Large intestine (tissue), 3 donors: ENCODE data around the gene PTPN11. TPM values are rescaled to one million over a fixed set of nuclear protein-coding genes. Genes with fewer than 3 reads are reported as not detected.
A peak's percentile ranks its signal among the peaks of the same experiment; 100 is the strongest.
"Not testable (repeated sequence)": the region's sequence is repeated elsewhere in the genome, so short reads cannot be mapped to it uniquely, and the experiment has no call there.

Experiments
- DNase-seq, 2 donors: peaks; one replicate each; pipeline versions ENCODE4 v3.0.0 to v3.0.0-alpha.2; 2013
- H3K27ac ChIP-seq: one replicate; pipeline ENCODE4 v1.5.1; 2013; ENCODE audit warnings: low read length
- H3K27me3 ChIP-seq: 2 replicates; pipeline ENCODE4 v1.6.1; 2013; ENCODE audit warnings: low read length; ENCODE audit not compliant: control insufficient read depth, insufficient read depth
- H3K36me3 ChIP-seq: 2 replicates; pipeline ENCODE4 v1.6.1; 2013; ENCODE audit warnings: low read length; ENCODE audit not compliant: control insufficient read depth, insufficient read depth
- H3K4me1 ChIP-seq: one replicate; pipeline ENCODE4 v1.6.1; 2013; ENCODE audit warnings: low read length; ENCODE audit not compliant: control insufficient read depth, insufficient read depth
- H3K4me3 ChIP-seq: one replicate; pipeline ENCODE4 v1.5.1; 2013; ENCODE audit warnings: low read length
- H3K9me3 ChIP-seq: one replicate; pipeline ENCODE4 v1.6.1; 2013; ENCODE audit warnings: mild to moderate bottlenecking, low read depth, low read length, moderate library complexity; ENCODE audit not compliant: control insufficient read depth
- WGBS: methylation state at CpG from one replicate; pipeline ENCODE4 v1.1.5; 2013; ENCODE audit warnings: low lambda C conversion rate; ENCODE audit not compliant: insufficient coverage; 5-methylcytosine and 5-hydroxymethylcytosine counted together
- polyA plus RNA-seq: library from polyadenylated mRNA; unstranded; fragments of 120-200 nt; gene quantifications from one replicate; pipeline ENCODE4 v1.2.1, GENCODE V29; 2013

Gene PTPN11
- polyA plus RNA-seq, 1 donor: 58.1 TPM

DNA sequence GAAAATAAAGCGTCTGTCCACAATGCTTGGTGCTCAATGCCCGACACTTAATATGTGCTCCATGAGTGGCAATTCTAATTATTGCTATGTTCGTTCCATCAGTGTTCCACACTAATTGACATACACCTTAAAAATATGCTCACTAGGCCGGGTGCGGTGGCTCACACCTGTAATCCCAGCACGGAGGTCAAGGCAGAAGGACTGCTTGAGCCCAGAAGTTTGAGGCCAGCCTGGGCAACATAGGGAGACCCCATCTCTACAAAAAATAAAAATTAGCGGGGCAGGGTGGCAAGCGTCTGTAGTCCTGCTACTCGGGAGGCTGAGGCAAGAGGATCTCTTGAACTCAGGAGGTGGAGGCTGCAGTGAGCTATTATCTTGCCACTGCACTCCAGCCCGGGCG, 35.9 kb upstream of the PTPN11 start:
- no CpG with 5 or more reads among the region's 11 CpGs for WGBS
- no peak for DNase-seq
- no peak overlapping the region for H3K27ac ChIP-seq

DNA sequence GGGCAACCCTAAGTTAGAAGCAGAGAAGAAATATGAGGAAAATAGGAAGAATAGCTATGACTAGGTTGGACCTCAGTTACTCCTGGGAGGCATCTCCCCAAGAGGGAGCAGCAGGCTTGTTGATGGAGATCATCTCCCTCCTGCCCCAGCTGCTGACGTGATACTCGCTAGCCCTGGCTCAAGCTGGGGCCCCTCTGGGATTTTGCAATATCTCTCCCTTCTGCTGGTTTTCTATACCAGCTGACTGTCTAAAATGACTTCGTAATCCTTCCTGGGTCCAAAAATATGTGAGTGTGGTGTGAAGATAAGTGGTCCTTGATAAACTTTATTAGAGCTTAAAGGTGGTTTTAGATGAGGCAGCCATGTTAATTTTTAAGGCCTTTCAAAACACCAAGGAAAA, 32.0 kb upstream of the PTPN11 start:
- DNase-seq: no peak
- no peak overlapping the region for H3K27ac ChIP-seq
- H3K4me3 ChIP-seq: no peak overlapping the region
- H3K9me3 ChIP-seq: no peaks in the 10 kb centered on the region
- no peaks in the 10 kb centered on the region for H3K36me3 ChIP-seq
- no peaks in the 10 kb centered on the region for H3K4me1 ChIP-seq
- no CpG with 5 or more reads among the region's 3 CpGs for WGBS
- H3K27me3 ChIP-seq: peaks cover 5% of the 10 kb centered on the region

More for the DNA sequence above, 35.9 kb upstream of the PTPN11 start:
- H3K4me3 ChIP-seq: peak overlapping the region; percentile 79
- no peaks in the 10 kb centered on the region for H3K27me3 ChIP-seq
- no peaks in the 10 kb centered on the region for H3K36me3 ChIP-seq
- H3K9me3 ChIP-seq: no peaks in the 10 kb centered on the region
- H3K4me1 ChIP-seq: no peaks in the 10 kb centered on the region

DNA sequence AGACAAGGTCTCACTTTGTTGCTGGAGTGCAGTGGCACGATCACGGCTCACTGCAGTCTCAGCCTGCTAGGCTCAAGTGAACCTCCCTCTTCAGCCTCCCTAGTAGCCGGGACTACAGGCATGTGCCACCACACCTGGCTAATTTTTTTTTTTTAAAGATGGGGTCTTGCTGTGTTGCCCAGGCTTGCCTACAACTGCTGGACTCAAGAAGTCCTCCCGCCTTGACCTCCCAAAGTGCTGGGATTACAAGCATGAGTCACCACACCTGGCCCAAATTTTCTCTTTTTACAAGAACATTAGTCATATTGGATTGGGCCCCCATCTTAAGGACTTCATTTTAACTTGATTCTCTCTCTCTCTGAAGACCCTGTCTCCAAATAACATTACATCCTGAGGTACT, 29.5 kb upstream of the PTPN11 start:
- no peak for DNase-seq
- no CpG with 5 or more reads among the region's 4 CpGs for WGBS
- H3K4me1 ChIP-seq: no peaks in the 10 kb centered on the region
- H3K27me3 ChIP-seq: peaks cover 5% of the 10 kb centered on the region
- no peaks in the 10 kb centered on the region for H3K9me3 ChIP-seq
- no peaks in the 10 kb centered on the region for H3K36me3 ChIP-seq
- no peak overlapping the region for H3K4me3 ChIP-seq
- H3K27ac ChIP-seq: no peak overlapping the region

DNA sequence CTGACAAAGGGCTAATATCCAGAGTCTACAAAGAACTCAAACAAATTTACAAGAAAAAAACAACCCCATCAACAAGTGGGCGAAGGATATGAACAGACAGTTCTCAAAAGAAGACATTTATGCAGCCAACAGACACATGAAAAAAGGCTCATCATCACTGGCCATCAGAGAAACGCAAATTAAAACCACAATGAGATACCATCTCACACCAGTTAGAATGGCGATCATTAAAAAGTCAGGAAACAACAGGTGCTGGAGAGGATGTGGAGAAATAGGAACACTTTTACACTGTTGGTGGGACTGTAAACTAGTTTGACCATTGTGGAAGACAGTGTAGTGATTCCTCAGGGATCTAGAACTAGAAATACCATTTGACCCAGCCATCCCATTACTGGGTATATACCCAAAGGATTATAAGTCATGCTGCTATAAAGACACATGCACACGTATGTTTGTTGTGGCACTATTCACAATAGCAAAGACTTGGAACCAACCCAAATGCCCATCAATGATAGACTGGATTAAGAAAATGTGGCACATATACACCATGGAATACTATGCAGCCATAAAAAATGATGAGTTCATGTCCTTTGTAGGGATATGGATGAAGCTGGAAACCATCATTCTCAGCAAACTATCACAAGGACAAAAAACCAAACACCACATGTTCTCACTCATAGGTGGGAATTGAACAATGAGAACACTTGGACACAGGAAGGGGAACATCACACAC, 28.7 kb upstream of the PTPN11 start:
- H3K4me1 ChIP-seq, H3K9me3 ChIP-seq, H3K27me3 ChIP-seq, H3K27ac ChIP-seq, H3K36me3 ChIP-seq, DNase-seq, H3K4me3 ChIP-seq: not testable (repeated sequence)
- no CpG with 5 or more reads among the region's 4 CpGs for WGBS

DNA sequence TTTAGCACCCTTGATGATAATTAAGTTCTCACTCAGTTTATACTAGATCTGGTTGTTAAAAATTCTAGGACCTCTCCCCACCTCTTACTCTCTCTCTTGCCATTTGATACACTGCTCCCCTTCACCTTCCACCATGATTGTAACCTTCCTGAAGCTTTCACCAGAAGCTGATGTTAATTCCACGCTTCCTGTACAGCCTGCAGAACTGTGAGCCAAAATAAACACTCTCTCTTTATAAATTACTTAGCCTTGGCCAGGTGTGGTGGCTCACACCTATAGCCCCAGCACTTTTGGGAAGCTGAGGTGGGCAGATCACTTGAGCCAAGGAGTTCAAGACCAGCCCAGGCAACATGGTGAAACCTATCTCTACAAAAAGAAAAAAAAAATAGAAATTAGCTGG, 25.4 kb upstream of the PTPN11 start:
- Histone ChIP-seq H3K27ac (no peak overlapping the region), H3K4me1 (no peaks in the 10 kb centered on the region), H3K9me3 (no peaks in the 10 kb centered on the region), H3K36me3 (no peaks in the 10 kb centered on the region), H3K27me3 (peaks cover 2% of the 10 kb centered on the region), H3K4me3 (no peak overlapping the region)
- no CpG with 5 or more reads among the region's 1 CpG for WGBS
- DNase-seq: no peak

DNA sequence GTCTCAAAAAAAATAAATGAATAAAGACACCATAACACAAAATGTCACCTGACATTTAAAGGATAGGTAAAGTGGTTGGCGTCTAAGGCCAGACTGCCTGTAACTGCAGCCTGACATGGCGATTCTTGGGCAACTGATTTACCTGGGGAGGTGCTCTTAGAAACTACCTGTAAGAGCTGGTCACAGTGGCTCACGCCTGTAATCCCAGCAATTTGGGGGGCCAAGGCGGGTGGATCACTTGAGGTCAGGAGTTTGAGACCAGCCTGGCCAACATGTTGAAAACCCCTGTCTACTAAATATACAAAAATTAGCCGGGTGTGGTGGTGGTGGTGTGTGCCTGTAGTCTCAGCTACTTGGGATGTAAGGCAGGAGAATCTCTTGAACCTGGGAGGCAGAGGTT, 17.7 kb upstream of the PTPN11 start:
- H3K9me3 ChIP-seq: no peaks in the 10 kb centered on the region
- DNase-seq: no peak
- no peak overlapping the region for H3K4me3 ChIP-seq
- H3K27me3 ChIP-seq: no peaks in the 10 kb centered on the region
- H3K4me1 ChIP-seq: no peaks in the 10 kb centered on the region
- H3K36me3 ChIP-seq: peaks cover 20% of the 10 kb centered on the region
- WGBS: no CpG with 5 or more reads among the region's 5 CpGs
- no peak overlapping the region for H3K27ac ChIP-seq

DNA sequence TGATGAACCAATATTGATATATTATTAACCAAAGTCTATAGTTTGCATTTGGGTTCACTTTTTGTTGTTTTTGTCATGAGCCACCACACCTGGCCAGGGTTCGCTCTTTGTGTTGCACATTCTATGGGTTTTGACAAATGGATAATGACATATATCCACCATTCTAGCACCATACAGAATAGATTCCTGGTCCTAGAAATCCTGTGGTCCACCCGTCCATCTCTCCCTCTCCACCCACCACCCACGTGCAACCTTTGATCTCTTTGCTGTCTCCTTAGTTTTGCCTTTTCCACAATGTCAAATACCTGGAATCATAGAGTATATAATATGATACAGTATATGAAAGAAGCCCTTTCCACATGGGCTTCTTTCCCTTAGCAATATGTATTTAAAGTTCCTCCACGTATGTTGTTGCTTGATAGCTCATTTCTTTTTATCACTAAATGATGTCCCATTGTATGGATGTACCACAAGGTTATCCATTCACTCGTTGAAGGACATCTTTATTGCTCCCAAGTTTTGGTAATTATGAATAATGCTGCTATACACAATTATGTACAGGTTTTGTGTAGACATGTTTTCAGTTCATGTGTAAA, 16.7 kb upstream of the PTPN11 start:
- DNase-seq: no peak

DNA sequence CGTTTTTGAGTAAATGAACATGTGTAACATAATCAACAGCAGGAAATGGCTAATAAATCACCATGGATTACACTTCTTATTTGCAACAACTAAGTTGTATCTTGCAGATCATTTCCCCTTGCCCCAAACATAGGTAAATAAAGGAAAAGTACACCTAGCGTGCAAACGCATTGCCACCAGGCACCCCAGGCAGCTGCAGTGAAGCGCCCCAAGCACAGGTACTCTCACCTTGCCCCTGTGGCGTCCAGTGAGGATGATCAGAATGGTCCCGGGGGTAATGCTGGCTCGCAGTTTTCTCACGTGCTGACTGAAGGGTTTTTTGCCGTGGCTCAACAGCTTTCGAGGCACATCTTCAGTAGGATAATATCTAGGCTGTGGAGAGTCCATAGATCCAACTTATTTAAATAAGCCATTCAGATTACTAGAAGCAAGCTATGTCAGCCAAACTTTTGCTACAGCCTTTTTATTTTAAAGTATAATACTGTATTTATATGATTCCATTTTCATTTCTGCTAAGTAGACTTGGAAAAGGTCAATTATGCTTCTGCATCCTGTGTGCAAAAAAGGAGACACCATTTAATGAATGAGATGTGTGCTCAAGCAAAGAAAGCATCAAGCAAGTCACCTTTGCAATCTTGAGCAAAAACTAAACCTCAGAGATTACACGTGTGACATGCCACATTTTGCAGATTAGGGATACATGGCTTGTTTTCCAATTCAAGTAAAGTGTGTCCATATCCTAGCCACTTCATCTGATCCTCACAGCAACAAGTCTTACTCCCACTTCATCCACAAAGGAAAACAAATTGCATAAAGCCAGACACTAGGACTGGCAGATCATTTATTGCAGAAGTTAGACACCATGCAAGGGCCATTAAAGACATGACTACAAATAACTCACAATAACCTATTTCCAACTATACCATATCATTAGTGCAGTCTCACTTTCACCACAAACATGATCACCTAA, 11.9 kb upstream of the PTPN11 start:
- no peak for DNase-seq
- H3K4me1 ChIP-seq: peaks cover 3% of the 10 kb centered on the region
- 80% methylated on average over 2 of the region's 11 CpGs for WGBS
- no peak overlapping the region for H3K4me3 ChIP-seq
- H3K9me3 ChIP-seq: no peaks in the 10 kb centered on the region
- H3K27me3 ChIP-seq: no peaks in the 10 kb centered on the region
- H3K27ac ChIP-seq: no peak overlapping the region
- peaks cover 42% of the 10 kb centered on the region for H3K36me3 ChIP-seq

More for the DNA sequence above, 16.7 kb upstream of the PTPN11 start:
- 50% methylated on average over 1 of the region's 5 CpGs for WGBS
- Histone ChIP-seq H3K9me3 (no peaks in the 10 kb centered on the region), H3K4me1 (no peaks in the 10 kb centered on the region), H3K36me3 (peaks cover 29% of the 10 kb centered on the region), H3K27me3 (no peaks in the 10 kb centered on the region), H3K4me3 (no peak overlapping the region), H3K27ac (no peak overlapping the region)

DNA sequence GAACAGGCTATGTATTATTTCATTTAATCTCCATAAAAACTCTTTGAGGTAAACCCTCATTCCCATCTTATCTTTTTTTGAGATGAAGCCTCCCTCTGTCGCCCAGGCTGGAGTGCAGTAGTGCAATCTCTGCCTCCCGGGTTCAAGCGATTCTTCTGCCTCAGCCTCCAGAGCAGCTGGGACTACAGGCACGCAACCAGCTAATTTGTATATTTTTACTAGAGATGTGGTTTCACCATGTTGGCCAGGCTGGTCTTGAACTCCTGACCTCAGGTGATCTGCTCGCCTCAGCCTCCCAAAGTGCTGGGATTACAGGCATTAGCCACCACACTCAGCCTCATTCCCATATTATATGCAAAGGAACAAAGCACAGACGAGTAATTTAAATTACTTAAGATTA, 11.1 kb upstream of the PTPN11 start:
- not testable (repeated sequence) for H3K27ac ChIP-seq, H3K27me3 ChIP-seq, H3K9me3 ChIP-seq, DNase-seq, H3K4me1 ChIP-seq
- 100% methylated on average over 1 of the region's 6 CpGs for WGBS
- Histone ChIP-seq H3K4me3 (peak overlapping the region; percentile 99), H3K36me3 (peaks cover 42% of the 10 kb centered on the region)

DNA sequence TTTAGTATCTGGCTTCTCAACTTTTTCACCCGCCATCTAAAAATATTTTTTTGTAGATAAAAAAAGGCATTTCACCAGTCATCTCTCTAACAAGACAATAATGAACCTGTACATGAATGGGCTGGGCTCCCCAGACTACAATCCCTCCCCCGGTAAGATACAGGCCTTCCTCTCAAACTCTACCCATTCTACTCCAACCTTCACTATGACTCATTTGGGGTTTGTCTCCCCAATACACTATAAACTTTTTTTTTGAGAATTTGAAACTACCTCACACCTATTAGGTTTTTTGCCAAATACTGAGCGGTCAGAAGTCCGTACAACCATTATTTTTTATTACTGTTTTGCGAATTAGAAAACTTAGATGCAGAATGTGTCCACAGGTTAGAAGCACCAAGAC, 10.1 kb upstream of the PTPN11 start:
- no peak for DNase-seq
- peak overlapping the region; percentile 99 for H3K4me3 ChIP-seq

More for the DNA sequence above, 10.1 kb upstream of the PTPN11 start:
- H3K27me3 ChIP-seq: no peaks in the 10 kb centered on the region
- no peaks in the 10 kb centered on the region for H3K9me3 ChIP-seq
- WGBS: 0% methylated on average over 1 of the region's 5 CpGs
- peaks cover 42% of the 10 kb centered on the region for H3K36me3 ChIP-seq
- peak overlapping the region; percentile 94 for H3K27ac ChIP-seq
- H3K4me1 ChIP-seq: peaks cover 3% of the 10 kb centered on the region
